Smooth muscle cell (in vitro differentiated cells): ENCODE data around the gene IFITM5. TPM values are rescaled to one million over a fixed set of nuclear protein-coding genes. Genes with fewer than 3 reads are reported as not detected.
"Not testable (repeated sequence)": the region's sequence is repeated elsewhere in the genome, so short reads cannot be mapped to it uniquely, and the experiment has no call there.

Source experiments
- DNase-seq: peaks from one replicate; lab custom pipeline; 2025; ENCODE audit not compliant: unreplicated experiment; lab: John Stamatoyannopoulos, UW
- H2AFZ ChIP-seq: fragments of 200-600 bp; sonication (generic); 2 replicates; pipeline ENCODE4 v1.6.0; 2016; ENCODE audit warnings: antibody characterized with exemption, low read depth, mild to moderate bottlenecking
- H3F3A ChIP-seq: fragments of 200-600 bp; sonication (generic); 2 replicates; pipeline ENCODE4 v1.6.0; 2017; ENCODE audit warnings: antibody characterized with exemption, low read depth
- H3K27ac ChIP-seq: fragments of 200-600 bp; sonication (generic); 2 replicates; pipeline ENCODE4 v1.5.1; 2016; ENCODE audit warnings: low read depth, mild to moderate bottlenecking
- H3K27me3 ChIP-seq: fragments of 200-600 bp; sonication (generic); 2 replicates; pipeline ENCODE4 v1.6.1; 2016; ENCODE audit warnings: low read depth, mild to moderate bottlenecking
- H3K36me3 ChIP-seq: fragments of 200-600 bp; sonication (generic); 2 replicates; pipeline ENCODE4 v1.5.1; 2016; ENCODE audit warnings: low read depth
- H3K4me1 ChIP-seq: fragments of 200-600 bp; sonication (generic); 2 replicates; pipeline ENCODE4 v1.5.1; 2016; ENCODE audit warnings: low read depth
- H3K4me2 ChIP-seq: fragments of 200-600 bp; sonication (generic); 2 replicates; pipeline ENCODE4 v1.6.0; 2016; ENCODE audit warnings: mild to moderate bottlenecking
- H3K4me3 ChIP-seq: fragments of 200-600 bp; sonication (generic); 2 replicates; pipeline ENCODE4 v1.5.1; 2016; ENCODE audit warnings: mild to moderate bottlenecking
- H3K79me2 ChIP-seq: fragments of 200-600 bp; sonication (generic); 2 replicates; pipeline ENCODE4 v1.6.0; 2016; ENCODE audit warnings: low read depth, mild to moderate bottlenecking
- H3K9ac ChIP-seq: fragments of 200-600 bp; sonication (generic); 2 replicates; pipeline ENCODE4 v1.6.0; 2016; ENCODE audit warnings: low read depth
- H3K9me3 ChIP-seq: fragments of 200-600 bp; sonication (generic); replicated peaks from 2 replicates; pipeline ENCODE4 v1.5.1; 2016; ENCODE audit warnings: low read depth
- H4K20me1 ChIP-seq: fragments of 200-600 bp; sonication (generic); 2 replicates; pipeline ENCODE4 v1.6.0; 2016; ENCODE audit warnings: low read depth
- WGBS: methylation state at CpG from one replicate; pipeline ENCODE4 v1.1.7; 2016; ENCODE audit warnings: low lambda C conversion rate; 5-methylcytosine and 5-hydroxymethylcytosine counted together
- polyA plus RNA-seq: library from polyadenylated mRNA; unstranded; fragments of >200 nt; fragmentation: Nextera tagmentation; extraction: Ambion mirVana; gene quantifications from 2 replicates; pipeline ENCODE4 v1.2.1, GENCODE V29; 2016
- total RNA-seq: library from RNA; depleted of rRNA; stranded (reverse); fragments of >200 nt; gene quantifications from 2 replicates; pipeline ENCODE4 v1.2.3, GENCODE V29; 2014
- TF ChIP-seq, protein P1 (sequence below): fragments of 200-600 bp; sonication (generic); IDR thresholded peaks from 2 replicates; pipeline ENCODE4 v1.5.1; 2017; ENCODE audit warnings: borderline replicate concordance, mild to moderate bottlenecking, antibody characterized with exemption; ENCODE audit not compliant: insufficient read depth, poor library complexity, severe bottlenecking

IFITM5 gene
- total and polyA plus RNA-seq, 2 experiments from 2014 or later, result not detected

DNA sequence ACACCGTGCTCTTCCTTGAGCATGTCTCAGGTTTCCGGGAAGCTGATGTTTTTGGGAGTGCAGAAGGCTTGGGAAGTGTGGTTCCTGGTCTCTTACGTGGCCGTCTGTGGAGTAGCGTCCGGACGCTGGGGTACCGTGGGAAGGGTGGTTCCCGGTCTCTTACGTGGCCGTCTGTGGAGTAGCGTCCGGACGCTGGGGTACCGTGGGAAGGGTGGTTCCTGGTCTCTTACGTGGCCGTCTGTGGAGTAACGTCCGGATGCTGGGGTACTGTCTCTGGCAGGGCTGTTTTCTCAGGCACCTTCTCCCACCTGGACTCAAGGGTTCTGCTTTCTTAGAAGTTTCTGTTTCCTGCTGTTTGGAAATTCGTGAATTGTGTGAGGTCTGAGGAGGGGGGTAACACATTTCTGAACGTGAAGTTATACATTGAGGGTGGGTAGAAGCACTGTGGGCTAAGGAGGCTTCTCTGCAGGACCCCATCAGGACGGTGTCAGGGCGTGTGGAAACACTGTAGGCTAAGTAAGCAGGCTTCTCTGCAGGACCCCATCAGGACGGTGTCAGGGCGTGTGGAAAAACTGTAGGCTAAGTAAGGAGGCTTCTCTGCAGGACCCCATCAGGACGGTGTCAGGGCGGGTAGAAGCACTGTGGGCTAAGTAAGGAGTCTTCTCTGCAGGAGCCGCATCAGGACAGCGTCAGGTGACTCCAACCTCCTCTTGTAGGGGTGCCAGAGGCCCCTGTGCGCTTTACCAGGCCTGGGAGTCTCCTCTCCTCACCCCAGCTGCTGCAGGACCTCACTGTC, 26.7 kb upstream of the IFITM5 start:
- H3K27me3 ChIP-seq, result no peaks in the 10 kb centered on the region
- peaks cover 4% of the 10 kb centered on the region for H3K79me2 ChIP-seq
- no peaks in the 10 kb centered on the region for H4K20me1 ChIP-seq
- H3K4me3 ChIP-seq, result no peak overlapping the region
- H3K9me3 ChIP-seq, result no peaks in the 10 kb centered on the region
- TF ChIP-seq, protein P1, sequence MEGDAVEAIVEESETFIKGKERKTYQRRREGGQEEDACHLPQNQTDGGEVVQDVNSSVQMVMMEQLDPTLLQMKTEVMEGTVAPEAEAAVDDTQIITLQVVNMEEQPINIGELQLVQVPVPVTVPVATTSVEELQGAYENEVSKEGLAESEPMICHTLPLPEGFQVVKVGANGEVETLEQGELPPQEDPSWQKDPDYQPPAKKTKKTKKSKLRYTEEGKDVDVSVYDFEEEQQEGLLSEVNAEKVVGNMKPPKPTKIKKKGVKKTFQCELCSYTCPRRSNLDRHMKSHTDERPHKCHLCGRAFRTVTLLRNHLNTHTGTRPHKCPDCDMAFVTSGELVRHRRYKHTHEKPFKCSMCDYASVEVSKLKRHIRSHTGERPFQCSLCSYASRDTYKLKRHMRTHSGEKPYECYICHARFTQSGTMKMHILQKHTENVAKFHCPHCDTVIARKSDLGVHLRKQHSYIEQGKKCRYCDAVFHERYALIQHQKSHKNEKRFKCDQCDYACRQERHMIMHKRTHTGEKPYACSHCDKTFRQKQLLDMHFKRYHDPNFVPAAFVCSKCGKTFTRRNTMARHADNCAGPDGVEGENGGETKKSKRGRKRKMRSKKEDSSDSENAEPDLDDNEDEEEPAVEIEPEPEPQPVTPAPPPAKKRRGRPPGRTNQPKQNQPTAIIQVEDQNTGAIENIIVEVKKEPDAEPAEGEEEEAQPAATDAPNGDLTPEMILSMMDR, result no peak
- H3K36me3 ChIP-seq, result no peaks in the 10 kb centered on the region
- H3K27ac ChIP-seq, result peak overlapping the region; percentile 49
- no peak overlapping the region for H3K9ac ChIP-seq
- no peak overlapping the region for H3K4me2 ChIP-seq
- H3F3A ChIP-seq, result peaks cover 13% of the 10 kb centered on the region
- peaks cover 7% of the 10 kb centered on the region for H3K4me1 ChIP-seq
- WGBS, result 95% methylated on average over 28 of the region's 30 CpGs
- no peak for DNase-seq
- no peak overlapping the region for H2AFZ ChIP-seq

DNA sequence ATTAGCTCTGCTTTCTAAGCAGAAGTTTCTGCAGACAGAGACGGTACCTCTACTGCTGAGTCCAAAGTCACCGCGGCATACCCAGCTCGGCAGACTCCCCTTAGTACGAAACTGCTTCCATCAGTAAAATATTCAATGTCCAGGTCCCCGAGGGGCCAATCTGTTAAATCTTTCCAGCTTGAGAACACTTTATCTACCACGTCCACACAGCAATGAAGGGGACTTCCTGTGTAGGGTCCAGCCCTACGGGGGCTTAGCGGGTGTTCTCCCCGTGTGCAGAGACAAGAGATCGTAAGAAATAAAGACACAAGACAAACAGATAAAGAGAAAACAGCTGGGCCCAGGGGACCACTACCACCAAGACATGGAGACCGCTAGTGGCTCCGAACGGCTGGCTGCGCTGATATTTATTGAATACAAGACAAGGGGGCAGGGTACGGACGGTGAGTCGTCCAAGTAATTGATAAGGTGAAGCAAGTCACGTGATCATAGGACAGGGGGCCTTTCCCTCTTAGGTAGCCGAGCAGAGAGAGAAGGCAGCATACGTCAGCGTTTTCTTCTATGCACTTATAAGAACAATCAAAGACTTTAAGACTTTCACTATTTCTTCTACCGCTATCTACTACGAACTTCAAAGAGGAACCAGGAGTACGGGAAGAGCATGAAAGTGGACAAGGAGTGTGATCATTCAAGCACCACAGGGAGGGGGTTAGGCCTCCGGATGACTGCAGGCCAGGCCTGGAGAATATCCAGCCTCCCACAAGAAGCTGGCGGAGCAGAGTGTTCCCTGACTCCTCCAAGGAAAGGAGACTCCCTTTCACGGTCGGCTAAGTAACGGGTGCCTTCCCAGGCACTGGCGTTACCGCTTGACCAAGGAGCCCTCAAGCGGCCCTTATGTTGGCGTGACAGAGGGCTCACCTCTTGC, 25.5 kb upstream of the IFITM5 start:
- not testable (repeated sequence) for H3K36me3 ChIP-seq, H3K9me3 ChIP-seq, DNase-seq, H3K79me2 ChIP-seq, H3K4me1 ChIP-seq, H3K9ac ChIP-seq, H3K27me3 ChIP-seq, H4K20me1 ChIP-seq, H3K4me3 ChIP-seq
- Histone ChIP-seq H3K27ac (peak overlapping the region; percentile 70), H3K4me2 (peak overlapping the region; percentile 51), H3F3A (peaks cover 13% of the 10 kb centered on the region), H2AFZ (peak overlapping the region; percentile 26)
- 41% methylated on average over 30 of the region's 34 CpGs for WGBS

DNA sequence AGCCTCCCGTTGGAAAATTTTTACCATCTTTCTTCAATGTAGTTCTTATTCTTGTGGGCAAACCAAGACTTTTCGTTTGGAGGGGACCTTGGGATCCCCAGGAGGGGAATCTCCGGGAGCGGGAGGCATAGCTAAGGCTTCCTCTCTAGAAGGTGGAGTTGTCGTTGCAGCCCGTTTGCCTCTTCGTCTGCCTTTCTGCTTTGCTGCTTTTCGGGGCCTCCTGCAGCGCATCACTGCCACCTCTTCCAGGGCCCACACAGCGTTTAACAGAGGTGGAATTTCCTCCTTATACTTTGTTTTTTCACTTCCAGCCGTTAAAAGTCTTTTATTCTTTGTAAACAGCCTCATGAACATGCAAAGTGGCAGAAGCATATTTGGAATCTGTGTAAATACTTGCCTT, 24.8 kb upstream of the IFITM5 start:
- no peak for DNase-seq
- H3K27me3 ChIP-seq, result no peaks in the 10 kb centered on the region
- peaks cover 13% of the 10 kb centered on the region for H3K79me2 ChIP-seq
- no peaks in the 10 kb centered on the region for H4K20me1 ChIP-seq
- no peak overlapping the region for H3K9ac ChIP-seq
- H3K4me2 ChIP-seq, result peak overlapping the region; percentile 51
- peak overlapping the region; percentile 26 for H2AFZ ChIP-seq
- peaks cover 7% of the 10 kb centered on the region for H3K4me1 ChIP-seq
- TF ChIP-seq, protein P1, result no peak
- H3K36me3 ChIP-seq, result no peaks in the 10 kb centered on the region
- no peaks in the 10 kb centered on the region for H3K9me3 ChIP-seq
- H3F3A ChIP-seq, result peaks cover 7% of the 10 kb centered on the region
- H3K27ac ChIP-seq, result peak overlapping the region; percentile 70
- WGBS, result 49% methylated on average over 11 of the region's 11 CpGs
- H3K4me3 ChIP-seq, result no peak overlapping the region

DNA sequence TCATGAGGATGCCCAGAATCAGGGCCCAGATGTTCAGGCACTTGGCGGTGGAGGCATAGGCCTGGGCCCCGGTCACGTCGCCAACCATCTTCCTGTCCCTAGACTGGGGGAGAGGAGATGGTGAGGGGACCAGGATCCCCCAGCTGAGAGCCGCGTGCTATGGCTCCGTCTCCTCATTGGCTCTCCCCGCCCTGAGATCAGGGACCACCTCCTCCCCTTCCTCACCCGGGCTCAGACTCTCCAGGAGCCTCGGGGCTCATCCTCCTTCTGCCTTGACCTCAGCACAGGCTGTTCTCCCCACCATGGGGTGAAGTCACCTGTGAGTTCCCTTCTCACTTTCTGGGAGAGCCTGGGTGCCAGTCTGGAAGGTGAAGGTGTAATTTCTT, 20.6 kb upstream of the IFITM5 start:
- DNase-seq, H3K27me3 ChIP-seq, H2AFZ ChIP-seq, H3K9me3 ChIP-seq, H3K36me3 ChIP-seq, H3K9ac ChIP-seq, H3F3A ChIP-seq: not testable (repeated sequence)
- H3K27ac ChIP-seq, result peak overlapping the region; percentile 77
- H3K4me1 ChIP-seq, result peaks cover 21% of the 10 kb centered on the region
- peak overlapping the region; percentile 72 for H3K4me3 ChIP-seq
- H4K20me1 ChIP-seq, result peaks cover 22% of the 10 kb centered on the region
- peaks cover 38% of the 10 kb centered on the region for H3K79me2 ChIP-seq
- 25% methylated on average over 10 of the region's 10 CpGs for WGBS
- peak overlapping the region; percentile 95 for H3K4me2 ChIP-seq

DNA sequence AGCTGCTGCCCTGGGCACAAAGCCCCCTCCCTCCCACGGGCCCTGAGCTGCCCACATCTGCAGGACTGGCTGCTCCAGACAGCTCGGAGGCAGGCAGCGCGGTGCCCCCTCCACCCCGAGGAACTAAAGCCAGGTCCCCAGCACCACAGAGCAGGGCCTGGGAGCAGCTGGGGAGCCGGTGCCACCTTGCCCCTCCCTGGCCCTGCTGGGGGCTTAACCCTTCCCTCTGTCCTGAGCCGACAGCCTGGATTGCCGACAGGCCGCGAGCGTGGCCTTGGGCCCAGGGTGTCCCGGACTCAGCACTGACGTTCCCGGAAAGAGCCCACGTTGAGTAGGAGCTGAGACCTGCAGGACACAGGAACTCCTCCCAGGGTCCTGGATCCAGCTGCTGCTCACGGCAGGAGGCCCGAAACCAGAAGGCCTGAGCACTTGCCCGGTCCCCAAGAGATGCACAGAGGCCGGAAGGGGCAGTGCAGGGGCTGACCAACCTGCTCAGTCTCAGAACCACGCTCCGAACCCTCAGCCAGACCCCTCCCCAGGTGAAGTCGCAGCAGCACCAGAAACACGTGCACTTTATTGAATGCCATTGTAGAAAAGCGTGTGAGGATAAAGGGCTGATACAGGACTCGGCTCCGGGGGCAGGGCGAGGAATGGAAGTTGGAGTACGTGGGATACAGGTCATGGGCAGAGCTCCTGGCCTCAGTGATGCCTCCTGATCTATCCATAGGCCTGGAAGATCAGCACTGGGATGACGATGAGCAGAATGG, 20.0 kb upstream of the IFITM5 start:
- DNase-seq, result not testable (repeated sequence)

DNA sequence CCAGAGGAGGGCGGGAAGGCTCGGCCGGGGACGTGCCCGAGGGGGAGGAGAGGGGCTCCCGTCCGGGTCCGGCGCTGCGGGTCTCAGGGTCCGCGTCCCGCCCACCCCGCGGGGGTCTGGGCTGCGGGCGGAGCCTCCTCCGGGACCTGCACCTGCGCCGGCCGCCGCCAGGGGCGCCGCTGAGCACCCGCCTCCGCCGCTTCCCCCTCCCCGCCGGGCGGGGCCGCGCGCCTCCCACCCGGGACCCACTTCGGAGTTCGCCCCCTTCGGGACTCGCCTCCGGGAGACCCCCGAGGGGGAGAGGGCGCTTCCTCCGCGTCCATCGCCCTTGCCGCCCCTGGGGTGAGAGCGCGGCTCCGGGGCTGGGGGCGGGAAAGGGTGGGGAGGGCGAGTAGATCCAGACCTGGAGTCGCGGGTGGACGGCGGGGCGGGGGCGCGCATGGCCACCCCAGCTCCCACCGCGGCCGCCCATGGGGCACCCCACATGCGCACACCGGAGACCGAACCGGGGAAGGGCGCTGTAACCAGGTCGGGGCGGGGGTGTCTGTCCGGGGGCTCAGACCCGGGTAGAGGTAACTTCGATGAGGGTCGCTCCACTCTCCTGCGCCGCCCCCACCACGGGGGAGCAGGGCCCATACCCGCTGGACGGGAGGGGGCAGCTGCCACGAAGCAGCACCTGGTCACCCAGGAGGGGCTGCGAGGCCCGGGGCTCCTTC, 19.2 kb upstream of the IFITM5 start:
- H3K4me3 ChIP-seq, result peak overlapping the region; percentile 72
- H3K27me3 ChIP-seq, H3K9ac ChIP-seq, H3K9me3 ChIP-seq, H2AFZ ChIP-seq, H3F3A ChIP-seq, DNase-seq, H3K27ac ChIP-seq, H3K36me3 ChIP-seq: not testable (repeated sequence)
- WGBS, result 7% methylated on average over 7 of the region's 79 CpGs
- H3K4me1 ChIP-seq, result peaks cover 23% of the 10 kb centered on the region
- H3K4me2 ChIP-seq, result peak overlapping the region; percentile 92
- peaks cover 29% of the 10 kb centered on the region for H4K20me1 ChIP-seq
- H3K79me2 ChIP-seq, result peaks cover 48% of the 10 kb centered on the region

More for the DNA sequence above, 20.0 kb upstream of the IFITM5 start:
- H3K36me3 ChIP-seq, H2AFZ ChIP-seq, H3K9ac ChIP-seq, H3K9me3 ChIP-seq, H3F3A ChIP-seq, H3K27me3 ChIP-seq: not testable (repeated sequence)
- peaks cover 25% of the 10 kb centered on the region for H4K20me1 ChIP-seq
- H3K4me2 ChIP-seq, result peak overlapping the region; percentile 92
- peak overlapping the region; percentile 41 for H3K27ac ChIP-seq
- WGBS, result 17% methylated on average over 20 of the region's 29 CpGs
- H3K4me1 ChIP-seq, result peaks cover 21% of the 10 kb centered on the region
- H3K79me2 ChIP-seq, result peaks cover 44% of the 10 kb centered on the region
- peak overlapping the region; percentile 72 for H3K4me3 ChIP-seq
